Measurements from ENCODE around the gene HS6ST1.

DNA sequence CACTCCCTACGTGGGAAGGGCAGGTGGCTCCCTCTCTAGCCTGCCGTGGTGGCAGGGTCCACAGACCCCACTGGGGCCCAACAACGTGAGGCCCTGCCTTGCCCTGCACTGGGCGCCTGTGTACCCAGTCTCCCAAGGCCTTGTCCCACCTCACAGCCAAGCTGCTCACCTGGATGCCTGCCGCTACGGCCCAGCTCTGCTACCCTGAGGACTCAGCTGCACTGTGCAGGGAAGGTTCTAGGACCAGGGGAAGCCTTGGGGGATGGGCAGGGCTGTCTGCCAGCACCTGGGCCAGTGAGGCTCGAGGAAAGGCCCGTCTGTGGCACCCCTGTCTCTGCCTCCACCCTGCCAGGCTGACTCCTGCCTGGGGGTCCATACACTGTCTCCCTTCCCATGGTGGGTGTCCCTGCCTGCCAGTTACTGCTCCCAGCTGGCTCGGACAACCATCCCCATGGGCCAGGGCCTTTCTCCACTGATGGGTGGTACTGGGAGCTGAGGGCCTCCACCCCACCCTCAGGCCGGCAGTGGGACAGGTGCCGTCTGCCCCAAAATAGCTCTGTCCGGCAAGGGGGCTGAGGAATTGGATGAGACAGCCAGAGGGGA lies 33.2 kb downstream of the HS6ST1 start:
- no peak for TF ChIP-seq ZNF24 (tag by site-specific recombination; IDR thresholded peaks at IDR 0.05)
- TF ChIP-seq, protein P1, sequence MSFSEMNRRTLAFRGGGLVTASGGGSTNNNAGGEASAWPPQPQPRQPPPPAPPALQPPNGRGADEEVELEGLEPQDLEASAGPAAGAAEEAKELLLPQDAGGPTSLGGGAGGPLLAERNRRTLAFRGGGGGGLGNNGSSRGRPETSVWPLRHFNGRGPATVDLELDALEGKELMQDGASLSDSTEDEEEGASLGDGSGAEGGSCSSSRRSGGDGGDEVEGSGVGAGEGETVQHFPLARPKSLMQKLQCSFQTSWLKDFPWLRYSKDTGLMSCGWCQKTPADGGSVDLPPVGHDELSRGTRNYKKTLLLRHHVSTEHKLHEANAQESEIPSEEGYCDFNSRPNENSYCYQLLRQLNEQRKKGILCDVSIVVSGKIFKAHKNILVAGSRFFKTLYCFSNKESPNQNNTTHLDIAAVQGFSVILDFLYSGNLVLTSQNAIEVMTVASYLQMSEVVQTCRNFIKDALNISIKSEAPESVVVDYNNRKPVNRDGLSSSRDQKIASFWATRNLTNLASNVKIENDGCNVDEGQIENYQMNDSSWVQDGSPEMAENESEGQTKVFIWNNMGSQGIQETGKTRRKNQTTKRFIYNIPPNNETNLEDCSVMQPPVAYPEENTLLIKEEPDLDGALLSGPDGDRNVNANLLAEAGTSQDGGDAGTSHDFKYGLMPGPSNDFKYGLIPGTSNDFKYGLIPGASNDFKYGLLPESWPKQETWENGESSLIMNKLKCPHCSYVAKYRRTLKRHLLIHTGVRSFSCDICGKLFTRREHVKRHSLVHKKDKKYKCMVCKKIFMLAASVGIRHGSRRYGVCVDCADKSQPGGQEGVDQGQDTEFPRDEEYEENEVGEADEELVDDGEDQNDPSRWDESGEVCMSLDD (tag by site-specific recombination; IDR thresholded peaks at IDR 0.05), result no peak
- TF ChIP-seq ZNF791 (tag by site-specific recombination; IDR thresholded peaks at IDR 0.05), result no peak
- TF ChIP-seq ZNF138 (tag by site-specific recombination; IDR thresholded peaks at IDR 0.05; ENCODE audit: borderline replicate concordance), result no peak
- no peak for TF ChIP-seq ZNF48 (tag by site-specific recombination; IDR thresholded peaks at IDR 0.05)
- TF ChIP-seq EGR2 (tag by site-specific recombination; IDR thresholded peaks at IDR 0.05; ENCODE audit: low read depth), result no peak
